T-helper 9 cell (primary cell): Measurements from ENCODE around the gene WWOX.

Experiments
- DNase-seq: peaks from one replicate; pipeline ENCODE4 v3.0.0-alpha.2; 2020

The WWOX gene

DNA sequence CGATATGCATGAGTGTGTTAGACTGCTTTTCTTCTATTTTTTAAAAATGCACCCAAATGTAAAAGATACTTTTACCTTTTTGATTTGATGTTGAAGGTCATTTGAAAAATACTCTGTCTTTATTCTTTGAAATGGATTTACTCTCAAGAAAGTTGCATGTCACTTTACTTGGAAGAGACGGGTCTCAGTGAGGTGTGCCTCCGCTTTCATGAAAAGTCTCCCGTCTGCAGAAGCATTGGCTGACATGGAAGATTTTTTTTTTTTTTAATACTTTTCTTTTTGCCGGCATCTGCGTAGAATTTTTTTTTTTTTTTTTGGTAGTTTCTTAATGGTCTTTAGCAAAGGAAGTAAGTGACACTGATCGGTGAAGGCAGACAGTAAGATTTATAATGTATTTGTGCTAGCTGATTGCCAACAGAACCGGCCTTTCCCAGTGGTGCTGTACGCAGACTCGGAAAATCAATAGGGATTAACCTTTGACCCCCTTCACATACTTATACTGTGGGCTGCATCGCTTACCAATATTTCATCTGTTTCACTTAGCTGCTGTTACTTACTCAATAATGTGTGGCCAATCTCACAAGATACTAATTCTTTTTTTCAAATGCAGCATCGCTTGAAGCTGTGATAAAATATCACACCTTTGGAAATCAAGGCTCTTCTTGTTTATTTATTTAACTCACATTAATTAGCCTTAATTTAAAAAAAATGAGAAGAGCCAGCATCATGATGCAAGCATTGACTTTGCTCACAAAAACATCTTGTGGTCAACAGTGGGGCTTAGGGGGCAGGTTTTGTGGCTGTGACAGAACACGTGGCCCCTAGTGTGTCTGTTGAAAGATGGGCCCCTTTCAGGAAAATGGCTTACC, 383.9 kb downstream of the WWOX start:
- no peak for DNase-seq

GRCh38 chr16:78484509-78485058, 385.1 kb downstream of the WWOX start:
- no peak for DNase-seq

DNA sequence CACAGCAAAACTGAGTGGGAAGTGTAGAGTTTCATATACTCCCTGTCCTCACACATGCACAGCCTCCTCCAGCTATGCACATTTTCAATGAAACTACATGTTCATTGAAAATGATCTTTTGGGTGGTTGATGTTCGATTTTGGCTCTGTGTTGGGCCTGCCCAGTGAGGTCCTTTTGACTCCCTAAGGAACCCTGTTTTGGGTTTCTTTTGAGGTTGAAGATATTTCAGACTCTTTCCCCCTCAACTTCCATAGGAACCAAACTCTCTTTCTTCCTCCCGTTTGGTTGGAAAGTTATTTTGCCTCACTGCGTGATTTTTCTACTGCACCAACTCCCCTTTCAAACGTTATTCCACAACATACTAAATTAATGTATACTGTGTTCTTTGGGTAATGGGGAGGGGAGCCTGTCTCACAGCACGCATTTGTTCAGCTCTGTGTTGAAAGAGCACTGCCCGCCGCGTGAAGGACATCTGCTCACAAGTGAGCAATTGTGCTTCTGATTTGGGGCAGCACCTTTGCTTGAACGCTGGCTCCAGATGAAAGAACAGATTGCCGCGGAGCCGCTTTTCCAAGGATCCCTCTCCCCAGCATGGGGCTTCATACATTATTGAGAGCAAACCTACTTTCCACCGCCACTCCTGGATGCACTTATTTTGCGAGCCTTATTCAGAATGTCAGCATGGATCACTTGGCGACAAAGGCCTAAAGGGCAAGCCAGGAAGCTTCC, 385.9 kb downstream of the WWOX start:
- no peak for DNase-seq

DNA sequence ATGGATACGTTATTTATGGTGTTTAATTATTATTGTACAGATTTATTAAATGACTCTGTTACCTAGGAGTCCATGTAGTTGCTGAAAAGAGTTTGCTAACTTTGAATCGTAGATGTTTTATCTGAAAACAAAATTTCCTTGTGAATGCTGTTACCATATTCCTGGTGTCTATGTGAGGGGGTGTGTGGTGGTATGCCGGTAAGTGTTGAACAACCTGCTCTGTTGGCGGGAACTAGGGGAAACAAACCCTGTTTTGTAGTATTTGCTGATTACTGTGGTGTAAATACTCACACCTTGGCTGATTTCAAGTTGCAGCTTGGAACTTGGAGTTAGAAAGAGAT, 386.4 kb downstream of the WWOX start:
- no peak for DNase-seq

DNA sequence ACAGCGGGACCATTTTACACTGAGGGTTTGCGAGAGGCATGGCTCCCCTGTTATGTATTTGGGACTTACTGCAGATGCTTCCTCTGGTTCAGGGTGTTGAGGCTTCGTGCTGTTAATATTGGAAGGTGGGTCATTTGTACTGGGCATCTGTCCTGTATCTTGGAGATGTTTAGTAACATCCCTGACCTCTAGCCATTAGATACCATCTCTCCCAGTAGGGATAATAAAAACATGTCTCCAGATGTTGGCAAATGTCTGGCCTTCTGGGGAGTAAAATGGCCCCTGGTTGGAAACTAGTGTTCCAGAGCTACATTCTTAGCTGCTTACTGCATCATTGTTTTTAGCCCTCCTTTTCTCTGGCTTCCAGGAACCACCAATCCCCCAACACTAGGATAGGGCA, 388.0 kb downstream of the WWOX start:
- DNase-seq: no peak

- DNase-seq: no peak
Measured at GRCh38 chr16:78489072-78489471, 389.6 kb downstream of the WWOX start.

DNA sequence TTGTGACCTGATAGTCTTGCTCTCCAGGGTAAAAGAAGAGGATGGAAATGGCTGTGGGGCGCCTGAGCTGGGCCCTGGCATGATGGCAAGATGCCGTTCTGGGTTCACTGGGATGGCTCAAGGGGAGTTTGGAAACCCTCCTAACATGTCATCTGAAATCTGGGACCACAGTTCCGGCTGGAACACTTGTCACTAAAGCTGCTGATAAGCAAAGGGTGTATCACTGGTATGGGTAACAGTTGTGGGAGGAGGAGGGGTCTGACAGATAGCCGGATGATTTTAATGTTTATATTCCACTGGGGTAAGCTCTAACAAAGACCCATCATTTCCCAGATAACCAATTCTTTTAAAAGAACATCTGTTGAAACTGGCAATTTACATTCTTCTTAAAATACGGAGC, 390.2 kb downstream of the WWOX start:
- no peak for DNase-seq

DNA sequence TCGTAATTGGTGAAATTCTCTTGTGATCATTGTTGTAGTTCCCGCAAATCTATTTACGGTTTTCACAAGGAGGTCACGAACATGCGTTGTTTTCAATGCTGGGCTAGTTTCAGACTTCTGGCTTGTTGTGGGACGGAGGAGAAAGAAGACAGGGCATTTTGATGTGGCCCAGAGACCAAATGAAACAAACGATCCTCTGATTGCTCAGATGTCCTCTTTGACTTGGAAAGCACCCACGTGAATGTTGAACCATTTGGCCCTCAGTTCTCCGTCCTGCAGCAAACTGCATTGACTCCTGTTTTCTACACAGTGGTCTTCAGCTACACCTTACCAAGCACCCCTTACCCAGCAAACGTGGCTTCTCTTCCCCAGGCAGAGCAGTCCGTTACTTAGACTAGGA, 391.0 kb downstream of the WWOX start:
- no peak for DNase-seq

GRCh38 chr16:78490847-78491246, 391.4 kb downstream of the WWOX start:
- DNase-seq: no peak

- no peak for DNase-seq
Measured at GRCh38 chr16:78493573-78493972, 394.1 kb downstream of the WWOX start.

DNA sequence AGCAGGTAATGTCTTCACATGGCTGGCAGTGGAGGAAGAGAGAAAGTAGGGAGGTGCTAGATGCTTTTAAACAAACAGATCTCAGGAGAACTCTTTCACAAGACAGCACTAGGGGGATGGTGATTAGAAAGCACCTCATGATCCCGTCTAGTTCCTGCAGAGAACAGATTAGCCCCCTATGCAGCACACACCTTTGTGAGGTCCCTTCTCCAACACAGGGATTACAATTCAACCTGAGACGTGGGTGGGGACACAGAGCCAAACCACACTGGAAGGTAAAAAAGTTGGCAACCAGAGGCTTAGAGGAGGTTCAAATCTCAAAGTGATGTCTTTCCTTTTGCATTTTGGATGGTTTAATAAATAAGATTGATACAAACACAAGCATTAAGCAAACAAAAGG, 394.7 kb downstream of the WWOX start:
- DNase-seq: no peak

DNA sequence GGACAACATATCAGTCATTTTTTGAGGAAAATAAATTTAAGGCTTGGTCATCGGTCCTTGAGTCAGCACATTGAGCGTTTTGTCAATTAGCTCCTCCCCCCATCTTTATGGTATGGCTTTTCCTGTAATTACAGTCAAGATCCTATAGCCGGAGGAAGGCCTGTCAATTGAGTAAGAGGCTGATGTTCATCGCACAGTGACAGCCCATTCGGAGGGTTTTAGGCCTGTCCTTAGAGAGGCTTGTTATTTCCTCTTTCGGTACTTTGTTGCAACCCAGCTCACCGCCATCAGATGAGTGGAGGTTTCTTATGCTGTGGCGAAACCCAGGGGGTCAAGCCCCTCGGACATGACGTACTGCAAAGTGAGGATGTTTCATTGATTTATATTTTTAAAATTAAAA, 395.2 kb downstream of the WWOX start:
- no peak for DNase-seq

- no peak for DNase-seq
Measured at GRCh38 chr16:78496189-78496588, 396.7 kb downstream of the WWOX start.

DNA sequence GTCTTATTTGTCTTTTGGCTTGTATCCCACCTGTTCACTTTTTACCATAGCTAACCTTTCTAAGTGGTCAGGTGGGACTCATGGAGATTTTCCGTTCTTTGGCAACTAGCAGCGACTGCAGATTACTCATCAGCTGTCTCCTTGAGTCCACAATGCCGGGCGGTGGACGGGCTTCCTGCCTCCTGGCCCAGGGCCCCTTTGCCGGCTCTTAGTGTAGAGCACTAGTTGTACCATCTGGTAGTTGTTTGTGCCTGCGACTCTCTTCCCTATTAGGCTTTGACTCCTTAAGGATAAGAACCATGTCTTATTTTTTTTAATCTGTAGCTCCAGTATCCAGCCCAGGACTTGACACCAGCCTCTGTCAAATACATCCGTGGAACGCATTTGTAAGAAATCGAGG, 399.9 kb downstream of the WWOX start:
- no peak for DNase-seq

GRCh38 chr16:78500659-78501270, 401.3 kb downstream of the WWOX start:
- DNase-seq: no peak

DNA sequence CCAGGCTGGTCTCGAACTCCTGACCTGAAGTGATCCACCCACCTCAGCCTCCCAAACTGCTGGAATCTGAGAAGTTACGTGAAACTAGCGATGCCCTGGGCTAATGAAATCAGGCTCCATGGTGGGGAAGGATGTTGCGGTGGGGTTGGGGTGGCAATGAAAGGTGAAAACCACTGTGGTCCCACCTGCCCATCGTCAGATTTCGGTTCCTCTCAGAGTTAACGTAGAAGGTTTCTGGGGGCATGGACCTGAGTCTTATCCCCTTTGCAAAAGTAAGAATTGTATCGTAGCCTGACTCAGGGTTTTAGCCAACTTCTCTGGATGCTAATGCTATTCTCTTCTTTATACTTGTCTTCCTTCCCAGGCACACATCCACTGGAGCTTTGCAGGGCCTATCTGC, 402.3 kb downstream of the WWOX start:
- DNase-seq: no peak

DNA sequence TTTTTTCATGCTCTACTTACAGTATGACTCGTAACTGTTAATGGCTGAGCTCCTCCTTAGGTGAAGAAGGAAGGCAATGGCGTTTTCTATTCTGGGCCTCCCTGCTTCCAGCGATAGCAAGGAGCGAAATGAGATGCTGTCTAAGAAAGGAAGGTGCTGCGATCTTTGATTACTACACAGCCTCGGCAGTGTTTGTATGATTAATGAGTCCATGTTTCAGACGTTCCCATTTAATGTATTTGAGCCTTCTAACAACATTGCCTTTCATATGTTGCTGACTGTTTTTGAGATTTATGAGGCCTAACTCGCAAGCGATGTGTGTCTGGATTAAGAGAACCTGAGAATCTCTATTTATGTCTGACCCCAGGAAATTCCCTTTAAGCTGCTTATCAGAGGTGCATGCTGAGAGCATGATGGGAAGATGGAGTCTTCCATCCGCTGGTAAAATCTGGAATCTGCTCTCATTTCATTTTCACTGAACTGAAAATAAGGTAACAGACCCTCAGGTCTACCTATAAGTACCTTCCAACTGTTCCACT, 403.4 kb downstream of the WWOX start:
- DNase-seq: no peak

- DNase-seq: peak; percentile 37
Measured at GRCh38 chr16:78503602-78504001, 404.1 kb downstream of the WWOX start.

GRCh38 chr16:78504401-78504851, 405.0 kb downstream of the WWOX start:
- DNase-seq: no peak

DNA sequence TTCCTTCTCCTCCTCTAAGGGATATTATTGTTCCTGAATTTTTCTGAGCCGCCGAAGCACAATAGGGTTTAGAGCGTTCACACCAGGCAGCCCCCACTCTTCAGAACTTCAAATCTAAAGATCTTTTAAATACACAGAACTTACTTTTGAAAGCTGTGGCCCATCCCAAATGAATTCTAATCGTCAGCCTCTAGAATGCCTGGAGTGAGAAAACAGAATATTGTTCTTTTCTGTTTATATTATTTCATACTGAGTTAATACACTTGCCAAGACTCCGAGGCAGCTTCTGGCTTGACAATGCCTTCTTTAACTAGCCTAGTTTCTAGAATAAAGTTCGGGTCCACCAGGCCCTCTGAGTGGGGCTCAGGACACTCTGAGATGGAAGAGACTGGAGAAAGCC, 405.6 kb downstream of the WWOX start:
- DNase-seq: no peak

- no peak for DNase-seq
Measured at GRCh38 chr16:78505544-78506366, 406.3 kb downstream of the WWOX start.
